ENCODE measurements around the gene SF3A1.

SF3A1 gene

DNA sequence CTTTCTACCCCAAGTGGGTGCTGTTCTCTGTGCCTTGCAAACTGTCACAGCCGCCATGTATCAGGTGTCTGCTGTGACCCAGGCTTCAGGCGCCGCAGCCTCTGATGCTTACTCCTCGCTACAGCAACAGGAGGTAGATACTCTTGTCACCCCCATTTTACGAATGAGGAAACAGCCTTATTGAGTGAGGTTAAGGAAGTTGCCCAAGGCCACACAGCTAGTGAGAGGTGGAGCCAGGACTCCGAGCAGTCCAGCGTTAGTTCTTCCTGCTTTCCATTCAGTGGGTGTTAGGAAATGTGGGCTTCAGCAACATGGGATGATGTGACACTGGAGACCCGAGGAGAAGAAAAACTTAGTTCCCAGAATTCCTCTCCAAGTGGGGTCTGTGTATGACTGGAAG is 16.2 kb upstream of the SF3A1 start:
- no peak overlapping the region for H3K4me3 ChIP-seq (ENCODE audit: low read length)
- TF ChIP-seq ZNF274 (IDR thresholded peaks at IDR 0.05; ENCODE audit: low read depth, low read length): no peak

DNA sequence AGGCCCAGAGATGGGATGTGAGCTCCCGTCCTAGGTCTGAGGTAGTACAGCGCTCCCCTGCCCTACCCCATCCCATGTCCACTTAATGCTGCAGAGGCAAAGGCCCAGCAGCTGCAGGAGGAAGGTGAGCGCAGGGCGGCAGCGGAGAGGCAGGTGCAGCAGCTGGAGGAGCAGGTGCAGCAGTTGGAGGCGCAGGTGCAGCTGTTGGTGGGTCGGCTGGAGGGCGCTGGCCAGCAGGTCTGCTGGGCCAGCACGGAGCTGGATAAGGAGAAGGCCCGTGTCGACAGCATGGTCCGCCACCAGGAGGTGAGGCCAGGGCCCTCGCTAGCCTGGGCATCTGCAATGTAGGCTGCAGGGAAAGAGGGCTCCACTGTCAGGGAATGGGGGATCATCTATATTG is 15.3 kb upstream of the SF3A1 start:
- no peak overlapping the region for H3K4me3 ChIP-seq (ENCODE audit: low read length)
- no peak for TF ChIP-seq ZNF274 (IDR thresholded peaks at IDR 0.05; ENCODE audit: low read depth, low read length)

GRCh38 chr22:30371321-30371720 is 14.6 kb upstream of the SF3A1 start:
- no peak overlapping the region for H3K4me3 ChIP-seq (ENCODE audit: low read length)
- no peak for TF ChIP-seq ZNF274 (IDR thresholded peaks at IDR 0.05; ENCODE audit: low read depth, low read length)

GRCh38 chr22:30370641-30371230 is 14.0 kb upstream of the SF3A1 start:
- H3K4me3 ChIP-seq (ENCODE audit: low read length): no peak overlapping the region
- no peak for TF ChIP-seq ZNF274 (IDR thresholded peaks at IDR 0.05; ENCODE audit: low read depth, low read length)

DNA sequence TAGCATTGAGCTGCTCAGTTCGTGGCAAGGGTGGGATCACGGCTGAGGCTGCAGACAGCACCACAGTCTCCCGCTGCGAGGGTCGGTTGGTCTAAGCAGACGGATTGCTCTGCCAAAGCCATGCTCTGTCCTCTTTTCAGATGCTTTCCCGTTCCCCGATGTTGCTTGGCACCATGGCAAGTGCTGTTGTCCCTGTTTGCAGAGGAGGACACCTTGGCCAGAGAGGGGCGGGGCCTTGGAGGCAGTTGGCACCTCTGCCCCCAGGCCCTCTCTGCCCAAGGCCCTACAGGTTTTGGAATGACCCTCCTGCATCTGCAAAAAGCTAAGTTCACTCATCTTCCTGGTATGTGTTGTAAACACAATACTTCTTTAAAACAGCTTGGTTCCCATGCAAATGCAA is 11.7 kb upstream of the SF3A1 start:
- TF ChIP-seq ZNF274 (IDR thresholded peaks at IDR 0.05; ENCODE audit: low read depth, low read length): no peak
- no peak overlapping the region for H3K4me3 ChIP-seq (ENCODE audit: low read length)

- no peak for TF ChIP-seq ZNF274 (IDR thresholded peaks at IDR 0.05; ENCODE audit: low read depth, low read length)
- no peak overlapping the region for H3K4me3 ChIP-seq (ENCODE audit: low read length)
Observed at GRCh38 chr22:30365891-30366290, 9.2 kb upstream of the SF3A1 start.

- no peak overlapping the region for H3K4me3 ChIP-seq (ENCODE audit: low read length)
- TF ChIP-seq ZNF274 (IDR thresholded peaks at IDR 0.05; ENCODE audit: low read depth, low read length): no peak
Observed at GRCh38 chr22:30362651-30363281, 6.1 kb upstream of the SF3A1 start.

DNA sequence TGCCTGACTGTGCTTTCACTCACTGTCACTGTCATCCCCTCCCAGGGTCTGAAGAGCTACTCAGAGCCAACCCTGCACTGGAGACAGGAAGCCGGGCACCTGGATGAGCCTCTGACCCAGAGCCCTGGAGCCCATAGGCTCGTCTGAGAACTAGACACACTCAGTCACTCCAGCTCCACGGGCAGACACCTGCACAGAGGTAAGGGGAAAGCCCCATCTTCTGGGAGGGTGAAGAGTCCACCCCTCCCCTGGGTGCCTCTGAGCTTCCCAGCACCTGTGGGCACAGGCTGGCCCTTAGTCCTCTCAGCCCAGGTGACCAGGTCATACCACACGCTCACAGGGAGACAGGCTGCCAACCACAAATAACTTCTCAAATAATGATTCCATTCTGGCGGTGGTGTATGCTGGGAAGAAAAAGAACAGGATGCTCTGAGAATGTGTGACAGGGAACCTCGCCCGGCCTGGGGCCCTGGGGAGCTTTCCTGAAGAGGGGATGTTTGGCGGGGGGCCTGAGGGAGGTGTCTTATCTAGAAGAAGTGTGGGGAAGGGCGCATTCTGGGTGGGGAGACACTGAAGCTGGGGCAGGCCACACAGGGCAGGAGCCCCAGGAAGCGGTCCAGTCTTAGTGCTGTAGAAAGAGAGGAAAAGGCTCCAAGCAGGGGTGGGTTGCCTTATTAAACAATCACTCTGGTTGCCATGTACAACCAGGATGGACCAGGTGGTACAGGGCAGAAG is 5.4 kb upstream of the SF3A1 start:
- no peak overlapping the region for H3K4me3 ChIP-seq (ENCODE audit: low read length)
- no peak for TF ChIP-seq ZNF274 (IDR thresholded peaks at IDR 0.05; ENCODE audit: low read depth, low read length)

DNA sequence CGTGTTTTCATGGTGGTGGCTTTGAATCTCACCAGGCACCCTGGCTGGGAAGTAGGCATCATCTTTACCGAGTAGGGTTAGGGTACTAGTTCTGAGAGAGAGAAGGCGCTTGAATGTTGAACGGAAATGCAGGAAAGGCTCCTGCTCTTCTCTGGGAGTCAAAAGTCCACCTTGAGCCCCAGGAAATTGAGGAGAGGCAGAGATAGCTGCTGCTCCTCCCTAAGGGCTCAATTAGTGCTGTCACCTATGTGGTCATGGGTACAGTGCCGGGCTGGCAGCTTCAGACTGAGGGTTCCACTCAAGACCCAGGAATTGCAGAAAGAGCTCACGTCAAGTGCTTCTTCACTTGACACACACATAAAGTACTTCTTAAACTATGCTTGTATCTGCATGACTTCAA is 1.8 kb upstream of the SF3A1 start:
- H3K4me3 ChIP-seq (ENCODE audit: low read length): no peak overlapping the region
- no peak for TF ChIP-seq ZNF274 (IDR thresholded peaks at IDR 0.05; ENCODE audit: low read depth, low read length)

DNA sequence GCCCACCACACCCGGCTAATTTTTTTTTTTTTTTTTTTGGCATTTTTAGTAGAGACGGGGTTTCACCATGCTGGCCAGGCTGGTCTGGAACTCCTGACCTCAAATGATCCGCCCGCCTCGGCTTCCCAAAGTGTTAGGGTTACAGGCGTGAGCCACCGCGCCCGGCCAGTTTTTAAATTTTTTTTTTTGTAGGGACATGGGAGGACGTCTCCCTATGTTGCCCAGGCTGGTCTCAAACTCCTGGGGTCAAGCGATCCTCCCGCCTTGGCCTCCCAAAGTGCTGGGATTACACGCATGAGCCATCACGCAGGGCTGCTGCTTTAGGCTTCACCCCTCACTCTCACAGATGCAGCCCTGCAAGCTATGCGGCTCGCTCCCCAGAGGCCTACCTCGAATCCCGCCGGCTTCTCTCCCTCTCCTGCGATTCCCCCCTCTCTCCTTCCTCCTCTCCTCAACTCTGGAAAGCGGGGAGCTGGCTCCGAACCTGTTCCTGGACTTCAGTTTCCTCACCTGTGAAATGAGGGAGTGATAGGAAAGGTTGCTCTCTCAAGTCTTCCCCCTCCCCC is 1.0 kb upstream of the SF3A1 start:
- no peak overlapping the region for H3K4me3 ChIP-seq (ENCODE audit: low read length)
- TF ChIP-seq ZNF274 (IDR thresholded peaks at IDR 0.05; ENCODE audit: low read depth, low read length): no peak

DNA sequence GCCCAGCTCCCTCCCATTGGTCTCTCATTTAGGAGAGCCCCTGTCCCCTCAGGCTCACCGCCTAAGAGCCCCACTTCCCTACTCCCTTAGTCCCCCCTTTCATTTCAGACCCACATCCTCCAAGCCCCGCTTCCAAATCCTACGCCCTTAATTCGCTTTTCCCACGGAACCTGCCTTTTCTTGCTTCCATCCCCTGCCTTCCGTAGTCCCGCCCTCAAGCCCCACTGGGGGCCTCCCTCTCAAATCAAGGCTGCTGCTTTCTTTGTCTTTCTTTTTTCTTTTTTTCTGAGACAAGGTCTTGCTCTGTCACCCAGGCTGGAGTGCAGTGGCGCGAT is 509 bp upstream of the SF3A1 start:
- no peak for TF ChIP-seq ZNF274 (IDR thresholded peaks at IDR 0.05; ENCODE audit: low read depth, low read length)
- H3K4me3 ChIP-seq (ENCODE audit: low read length): peak overlapping the region; percentile 93

- H3K4me3 ChIP-seq (ENCODE audit: low read length): no peak overlapping the region
- TF ChIP-seq ZNF274 (IDR thresholded peaks at IDR 0.05; ENCODE audit: low read depth, low read length): no peak
Observed at GRCh38 chr22:30354644-30355043, 2.0 kb downstream of the SF3A1 start.

- TF ChIP-seq ZNF274 (IDR thresholded peaks at IDR 0.05; ENCODE audit: low read depth, low read length): no peak
- H3K4me3 ChIP-seq (ENCODE audit: low read length): no peak overlapping the region
Observed at GRCh38 chr22:30351226-30351625, 5.5 kb downstream of the SF3A1 start.

GRCh38 chr22:30348809-30349208 is 7.9 kb downstream of the SF3A1 start:
- TF ChIP-seq ZNF274 (IDR thresholded peaks at IDR 0.05; ENCODE audit: low read depth, low read length): no peak
- H3K4me3 ChIP-seq (ENCODE audit: low read length): no peak overlapping the region

DNA sequence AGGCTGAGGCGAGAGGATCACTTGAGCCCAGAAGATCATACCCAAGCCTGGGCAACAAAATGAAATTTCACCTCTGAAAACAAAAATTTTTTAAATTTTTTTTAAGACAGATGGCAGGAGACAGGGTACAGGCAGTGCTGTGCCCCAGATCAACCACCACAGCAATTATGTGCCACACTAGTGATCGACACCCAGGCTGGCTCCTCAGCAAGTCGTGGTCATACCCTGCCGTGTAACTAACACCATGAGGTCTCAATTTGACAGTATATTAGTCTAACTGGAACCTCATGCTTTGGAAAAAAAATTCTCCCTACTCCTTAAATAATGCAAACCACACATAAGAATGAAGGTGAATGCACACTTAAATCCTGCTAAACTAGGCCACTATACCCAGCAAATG is 8.3 kb downstream of the SF3A1 start:
- no peak overlapping the region for H3K4me3 ChIP-seq (ENCODE audit: low read length)
- no peak for TF ChIP-seq ZNF274 (IDR thresholded peaks at IDR 0.05; ENCODE audit: low read depth, low read length)

Data from GM08714 (cell line).